Measurements from ENCODE around the gene SYT8.

GRCh38 chr11:1847006-1847735 is 12.4 kb downstream of the SYT8 start:
- TF ChIP-seq GATA2 (IDR thresholded peaks at IDR 0.05; ENCODE audit: low read depth, low read length) (no peak), GATA3 (IDR thresholded peaks at IDR 0.05; ENCODE audit: low read depth, low read length) (no peak)
